Measurements from ENCODE around the gene PAGE2B. TPM values are rescaled to one million over a fixed set of nuclear protein-coding genes. Genes with fewer than 3 reads are reported as not detected.

Gene PAGE2B
- total RNA-seq, 2 experiments from 2014 or later = not detected

DNA sequence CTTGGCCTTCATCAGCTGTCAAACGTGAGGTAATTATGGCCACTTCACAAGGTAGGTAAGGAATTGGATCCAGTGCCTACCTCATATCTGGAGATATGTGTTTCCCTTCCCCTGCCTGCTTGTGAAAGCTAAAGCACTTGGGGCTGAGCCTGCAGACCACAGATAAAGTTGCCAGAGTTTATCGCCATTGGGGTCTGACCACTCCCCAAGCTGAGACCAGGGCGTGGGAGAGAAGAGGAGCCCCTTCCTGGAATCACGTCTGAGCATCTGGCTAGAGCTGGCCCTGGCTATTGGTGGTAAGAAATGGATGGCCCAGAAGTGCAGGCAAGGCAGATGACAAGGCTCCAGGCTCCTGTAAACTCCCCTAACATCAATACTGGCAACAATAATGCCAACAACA, 46.8 kb upstream of the PAGE2B start:
- no peak for TF ChIP-seq EZH2phosphoT487 (IDR thresholded peaks at IDR 0.05; ENCODE audit: borderline replicate concordance, low read depth, low read length)
- TF ChIP-seq, protein P1, sequence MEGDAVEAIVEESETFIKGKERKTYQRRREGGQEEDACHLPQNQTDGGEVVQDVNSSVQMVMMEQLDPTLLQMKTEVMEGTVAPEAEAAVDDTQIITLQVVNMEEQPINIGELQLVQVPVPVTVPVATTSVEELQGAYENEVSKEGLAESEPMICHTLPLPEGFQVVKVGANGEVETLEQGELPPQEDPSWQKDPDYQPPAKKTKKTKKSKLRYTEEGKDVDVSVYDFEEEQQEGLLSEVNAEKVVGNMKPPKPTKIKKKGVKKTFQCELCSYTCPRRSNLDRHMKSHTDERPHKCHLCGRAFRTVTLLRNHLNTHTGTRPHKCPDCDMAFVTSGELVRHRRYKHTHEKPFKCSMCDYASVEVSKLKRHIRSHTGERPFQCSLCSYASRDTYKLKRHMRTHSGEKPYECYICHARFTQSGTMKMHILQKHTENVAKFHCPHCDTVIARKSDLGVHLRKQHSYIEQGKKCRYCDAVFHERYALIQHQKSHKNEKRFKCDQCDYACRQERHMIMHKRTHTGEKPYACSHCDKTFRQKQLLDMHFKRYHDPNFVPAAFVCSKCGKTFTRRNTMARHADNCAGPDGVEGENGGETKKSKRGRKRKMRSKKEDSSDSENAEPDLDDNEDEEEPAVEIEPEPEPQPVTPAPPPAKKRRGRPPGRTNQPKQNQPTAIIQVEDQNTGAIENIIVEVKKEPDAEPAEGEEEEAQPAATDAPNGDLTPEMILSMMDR (conservative IDR thresholded peaks at IDR 0.05; ENCODE audit: low read length) = no peak
- BruUV-seq (replicated peaks) = no TSS peak
- H3K36me3 ChIP-seq (ENCODE audit: insufficient read depth, low read length) = no peaks in the 10 kb centered on the region
- no peak overlapping the region for H3K4me3 ChIP-seq (ENCODE audit: low read depth, low read length, poor library complexity, severe bottlenecking)
- no peaks in the 10 kb centered on the region for H3K9me2 ChIP-seq (ENCODE audit: insufficient read depth, low read length)
- H4K20me1 ChIP-seq (ENCODE audit: insufficient read depth, low read length) = no peaks in the 10 kb centered on the region
- intact Hi-C loops (cut with micrococcal nuclease; ENCODE audit: unreplicated experiment) = no loop called here
- no peak overlapping the region for H2AFZ ChIP-seq (ENCODE audit: low read length)
- H3K4me1 ChIP-seq (ENCODE audit: insufficient read depth, low read length, poor library complexity, severe bottlenecking) = no peaks in the 10 kb centered on the region
- ChIA-PET POLR2A (no interaction called here), CTCF (ENCODE audit: unreplicated experiment) (no interaction called here)
- no peak for DNase-seq (ENCODE audit: low spot score)
- H3K79me2 ChIP-seq (ENCODE audit: insufficient read depth, low read depth, low read length) = no peaks in the 10 kb centered on the region
- H3K4me2 ChIP-seq (ENCODE audit: low read length) = no peak overlapping the region
- H3K27ac ChIP-seq (ENCODE audit: low read depth, low read length, poor library complexity, severe bottlenecking) = no peak overlapping the region
- H3K9me3 ChIP-seq (ENCODE audit: low read length) = no peaks in the 10 kb centered on the region

DNA sequence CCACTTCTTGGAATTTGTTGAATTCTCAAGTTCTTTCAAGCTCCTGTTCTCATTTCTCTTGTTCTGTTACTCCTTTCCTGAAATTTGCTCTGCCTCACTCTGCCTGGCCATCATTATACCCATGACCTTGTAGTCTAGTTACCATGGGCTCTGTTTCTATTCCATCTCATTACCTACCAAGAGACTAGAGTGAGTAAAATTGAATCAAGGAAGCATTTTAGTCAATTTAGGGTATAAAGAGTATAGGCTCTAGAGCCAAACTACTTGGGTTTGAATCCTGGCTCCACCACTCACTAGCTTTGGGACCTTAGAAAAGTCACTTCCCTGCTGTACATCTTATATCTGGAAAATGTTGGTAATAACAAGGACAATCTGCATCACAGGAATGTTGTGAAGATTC, 46.2 kb upstream of the PAGE2B start:
- TF ChIP-seq, protein P1 (conservative IDR thresholded peaks at IDR 0.05; ENCODE audit: low read length) = no peak
- no peak for TF ChIP-seq EZH2phosphoT487 (IDR thresholded peaks at IDR 0.05; ENCODE audit: borderline replicate concordance, low read depth, low read length)
- H3K9me2 ChIP-seq (ENCODE audit: insufficient read depth, low read length) = no peaks in the 10 kb centered on the region
- no peak for DNase-seq (ENCODE audit: low spot score)
- no peaks in the 10 kb centered on the region for H3K4me1 ChIP-seq (ENCODE audit: insufficient read depth, low read length, poor library complexity, severe bottlenecking)
- H3K27ac ChIP-seq (ENCODE audit: low read depth, low read length, poor library complexity, severe bottlenecking) = no peak overlapping the region
- no peaks in the 10 kb centered on the region for H3K9me3 ChIP-seq (ENCODE audit: low read length)
- POLR2A ChIA-PET = no interaction called here
- H3K4me3 ChIP-seq (ENCODE audit: low read depth, low read length, poor library complexity, severe bottlenecking) = no peak overlapping the region
- H3K36me3 ChIP-seq (ENCODE audit: insufficient read depth, low read length) = no peaks in the 10 kb centered on the region
- intact Hi-C loops (cut with micrococcal nuclease; ENCODE audit: unreplicated experiment) = no loop called here
- H4K20me1 ChIP-seq (ENCODE audit: insufficient read depth, low read length) = no peaks in the 10 kb centered on the region
- no peak overlapping the region for H3K4me2 ChIP-seq (ENCODE audit: low read length)
- H2AFZ ChIP-seq (ENCODE audit: low read length) = no peak overlapping the region
- CTCF ChIA-PET (ENCODE audit: unreplicated experiment) = no interaction called here
- no peaks in the 10 kb centered on the region for H3K79me2 ChIP-seq (ENCODE audit: insufficient read depth, low read depth, low read length)
- BruUV-seq (replicated peaks) = no TSS peak

DNA sequence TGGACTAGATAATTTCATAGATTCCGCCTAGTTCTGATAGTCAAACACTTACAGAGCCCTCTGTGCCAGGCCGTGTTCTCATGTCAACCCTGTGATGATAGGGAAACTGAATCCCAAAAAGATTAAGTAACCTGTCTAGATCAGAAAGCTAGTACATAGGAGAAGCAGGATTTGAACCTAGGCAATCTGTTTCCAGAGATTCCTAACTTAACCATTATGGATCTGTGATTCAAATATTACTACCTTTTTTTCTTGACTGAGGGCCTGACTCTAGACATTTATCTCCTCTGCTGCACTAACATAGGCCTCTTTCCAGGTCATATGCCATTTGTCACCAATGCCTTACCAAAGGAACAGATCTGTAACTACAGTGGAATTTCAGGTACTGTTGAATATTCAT, 45.5 kb upstream of the PAGE2B start:
- intact Hi-C loops (cut with micrococcal nuclease; ENCODE audit: unreplicated experiment) = no loop called here
- ChIA-PET CTCF (ENCODE audit: unreplicated experiment) (no interaction called here), POLR2A (no interaction called here)
- H3K4me2 ChIP-seq (ENCODE audit: low read length) = no peak overlapping the region
- H3K27ac ChIP-seq (ENCODE audit: low read depth, low read length, poor library complexity, severe bottlenecking) = no peak overlapping the region
- no peaks in the 10 kb centered on the region for H3K4me1 ChIP-seq (ENCODE audit: insufficient read depth, low read length, poor library complexity, severe bottlenecking)
- H3K9me3 ChIP-seq (ENCODE audit: low read length) = no peaks in the 10 kb centered on the region
- no peak overlapping the region for H2AFZ ChIP-seq (ENCODE audit: low read length)
- no TSS peak for BruUV-seq (replicated peaks)
- H3K4me3 ChIP-seq (ENCODE audit: low read depth, low read length, poor library complexity, severe bottlenecking) = no peak overlapping the region
- no peaks in the 10 kb centered on the region for H3K36me3 ChIP-seq (ENCODE audit: insufficient read depth, low read length)
- no peak for DNase-seq (ENCODE audit: low spot score)
- no peaks in the 10 kb centered on the region for H4K20me1 ChIP-seq (ENCODE audit: insufficient read depth, low read length)
- H3K79me2 ChIP-seq (ENCODE audit: insufficient read depth, low read depth, low read length) = no peaks in the 10 kb centered on the region
- H3K9me2 ChIP-seq (ENCODE audit: insufficient read depth, low read length) = no peaks in the 10 kb centered on the region
- no peak for TF ChIP-seq EZH2phosphoT487 (IDR thresholded peaks at IDR 0.05; ENCODE audit: borderline replicate concordance, low read depth, low read length)
- TF ChIP-seq, protein P1 (conservative IDR thresholded peaks at IDR 0.05; ENCODE audit: low read length) = no peak
